Stimulated activated naive CD8-positive, alpha-beta T cell treated with anti-CD3 and anti-CD28 coated beads, Interleukin-15, Interleukin-2, amounts not matched to agents 100 ng/mL and 50 ng/mL, for 24 hours (primary cell): ENCODE data around the gene NRN1L.
"Not testable (repeated sequence)": the region's sequence is repeated elsewhere in the genome, so short reads cannot be mapped to it uniquely, and the experiment has no call there.

Source experiments
- H3K27ac Mint-ChIP-seq: one replicate; pipeline ENCODE4 v1.8.0; 2021; ENCODE audit warnings: mild to moderate bottlenecking, mixed read lengths
- H3K27me3 Mint-ChIP-seq: one replicate; pipeline ENCODE4 v1.8.0; 2021; ENCODE audit warnings: mixed read lengths
- H3K36me3 Mint-ChIP-seq: one replicate; pipeline ENCODE4 v1.8.0; 2021; ENCODE audit warnings: low read depth, mixed read lengths
- H3K4me1 Mint-ChIP-seq: one replicate; pipeline ENCODE4 v1.8.0; 2021; ENCODE audit warnings: low read depth, mixed read lengths
- H3K4me3 Mint-ChIP-seq: one replicate; pipeline ENCODE4 v1.8.0; 2021; ENCODE audit warnings: mild to moderate bottlenecking, mixed read lengths
- H3K9me3 Mint-ChIP-seq: one replicate; pipeline ENCODE4 v1.8.0; 2021; ENCODE audit warnings: mixed read lengths

The NRN1L gene

GRCh38 chr16:67853670-67854069 lies 31.0 kb upstream of the NRN1L start:
- H3K4me3 Mint-ChIP-seq: no peak overlapping the region
- H3K27ac Mint-ChIP-seq: no peak overlapping the region
- no peaks in the 10 kb centered on the region for H3K27me3 Mint-ChIP-seq
- peaks cover 32% of the 10 kb centered on the region for H3K4me1 Mint-ChIP-seq
- H3K9me3 Mint-ChIP-seq: no peaks in the 10 kb centered on the region
- peaks cover 17% of the 10 kb centered on the region for H3K36me3 Mint-ChIP-seq

- H3K4me3 Mint-ChIP-seq: no peak overlapping the region
- no peaks in the 10 kb centered on the region for H3K27me3 Mint-ChIP-seq
- H3K4me1 Mint-ChIP-seq: peaks cover 27% of the 10 kb centered on the region
- peaks cover 17% of the 10 kb centered on the region for H3K36me3 Mint-ChIP-seq
- H3K27ac Mint-ChIP-seq: no peak overlapping the region
- H3K9me3 Mint-ChIP-seq: no peaks in the 10 kb centered on the region
Observed at GRCh38 chr16:67855789-67856188, 28.9 kb upstream of the NRN1L start.

- Mint-ChIP-seq H3K27ac (peak overlapping the region; percentile 76), H3K27me3 (no peaks in the 10 kb centered on the region), H3K36me3 (peaks cover 21% of the 10 kb centered on the region), H3K9me3 (no peaks in the 10 kb centered on the region), H3K4me1 (peaks cover 27% of the 10 kb centered on the region), H3K4me3 (no peak overlapping the region)
Observed at GRCh38 chr16:67856927-67857546, 27.6 kb upstream of the NRN1L start.

- Mint-ChIP-seq H3K36me3 (peaks cover 21% of the 10 kb centered on the region), H3K4me1 (peaks cover 27% of the 10 kb centered on the region), H3K27ac (peak overlapping the region; percentile 72), H3K4me3 (no peak overlapping the region), H3K27me3 (no peaks in the 10 kb centered on the region), H3K9me3 (no peaks in the 10 kb centered on the region)
Observed at GRCh38 chr16:67857547-67858233, 27.0 kb upstream of the NRN1L start.

GRCh38 chr16:67858500-67858899 lies 26.2 kb upstream of the NRN1L start:
- Mint-ChIP-seq H3K27ac (peak overlapping the region; percentile 8), H3K36me3 (peaks cover 21% of the 10 kb centered on the region), H3K4me3 (no peak overlapping the region), H3K27me3 (no peaks in the 10 kb centered on the region), H3K4me1 (peaks cover 27% of the 10 kb centered on the region), H3K9me3 (no peaks in the 10 kb centered on the region)

- no peak overlapping the region for H3K4me3 Mint-ChIP-seq
- H3K27me3 Mint-ChIP-seq: no peaks in the 10 kb centered on the region
- peaks cover 28% of the 10 kb centered on the region for H3K36me3 Mint-ChIP-seq
- H3K4me1 Mint-ChIP-seq: peaks cover 12% of the 10 kb centered on the region
- no peaks in the 10 kb centered on the region for H3K9me3 Mint-ChIP-seq
- H3K27ac Mint-ChIP-seq: no peak overlapping the region
Observed at GRCh38 chr16:67860589-67861398, 23.9 kb upstream of the NRN1L start.

GRCh38 chr16:67861877-67862276 lies 22.8 kb upstream of the NRN1L start:
- H3K27ac Mint-ChIP-seq: no peak overlapping the region
- no peaks in the 10 kb centered on the region for H3K27me3 Mint-ChIP-seq
- H3K4me1 Mint-ChIP-seq: peaks cover 9% of the 10 kb centered on the region
- no peaks in the 10 kb centered on the region for H3K9me3 Mint-ChIP-seq
- peaks cover 36% of the 10 kb centered on the region for H3K36me3 Mint-ChIP-seq
- H3K4me3 Mint-ChIP-seq: no peak overlapping the region

GRCh38 chr16:67862623-67863583 lies 21.8 kb upstream of the NRN1L start:
- Mint-ChIP-seq H3K4me1 (peaks cover 1% of the 10 kb centered on the region), H3K27ac (no peak overlapping the region)

GRCh38 chr16:67864044-67864443 lies 20.6 kb upstream of the NRN1L start:
- H3K4me3 Mint-ChIP-seq, H3K27me3 Mint-ChIP-seq, H3K4me1 Mint-ChIP-seq, H3K9me3 Mint-ChIP-seq, H3K27ac Mint-ChIP-seq: not testable (repeated sequence)
- peaks cover 40% of the 10 kb centered on the region for H3K36me3 Mint-ChIP-seq

More at GRCh38 chr16:67862623-67863583, 21.8 kb upstream of the NRN1L start:
- H3K36me3 Mint-ChIP-seq: peaks cover 39% of the 10 kb centered on the region
- no peak overlapping the region for H3K4me3 Mint-ChIP-seq
- H3K9me3 Mint-ChIP-seq: no peaks in the 10 kb centered on the region
- H3K27me3 Mint-ChIP-seq: no peaks in the 10 kb centered on the region

- no peaks in the 10 kb centered on the region for H3K4me1 Mint-ChIP-seq
- H3K27ac Mint-ChIP-seq: no peak overlapping the region
- no peaks in the 10 kb centered on the region for H3K9me3 Mint-ChIP-seq
- peaks cover 40% of the 10 kb centered on the region for H3K36me3 Mint-ChIP-seq
- H3K27me3 Mint-ChIP-seq: no peaks in the 10 kb centered on the region
- H3K4me3 Mint-ChIP-seq: no peak overlapping the region
Observed at GRCh38 chr16:67864594-67864993, 20.1 kb upstream of the NRN1L start.

- no peaks in the 10 kb centered on the region for H3K9me3 Mint-ChIP-seq
- peaks cover 47% of the 10 kb centered on the region for H3K36me3 Mint-ChIP-seq
- H3K4me3 Mint-ChIP-seq: no peak overlapping the region
- no peaks in the 10 kb centered on the region for H3K4me1 Mint-ChIP-seq
- peak overlapping the region; percentile 31 for H3K27ac Mint-ChIP-seq
- no peaks in the 10 kb centered on the region for H3K27me3 Mint-ChIP-seq
Observed at GRCh38 chr16:67865318-67865717, 19.4 kb upstream of the NRN1L start.

- no peak overlapping the region for H3K4me3 Mint-ChIP-seq
- peak overlapping the region; percentile 40 for H3K27ac Mint-ChIP-seq
- peaks cover 4% of the 10 kb centered on the region for H3K4me1 Mint-ChIP-seq
- H3K36me3 Mint-ChIP-seq: peaks cover 49% of the 10 kb centered on the region
- no peaks in the 10 kb centered on the region for H3K9me3 Mint-ChIP-seq
- no peaks in the 10 kb centered on the region for H3K27me3 Mint-ChIP-seq
Observed at GRCh38 chr16:67868290-67868689, 16.4 kb upstream of the NRN1L start.

- H3K4me3 Mint-ChIP-seq: no peak overlapping the region
- H3K9me3 Mint-ChIP-seq: no peaks in the 10 kb centered on the region
- H3K27ac Mint-ChIP-seq: no peak overlapping the region
- H3K27me3 Mint-ChIP-seq: no peaks in the 10 kb centered on the region
- peaks cover 16% of the 10 kb centered on the region for H3K4me1 Mint-ChIP-seq
- H3K36me3 Mint-ChIP-seq: peaks cover 47% of the 10 kb centered on the region
Observed at GRCh38 chr16:67869653-67870052, 15.0 kb upstream of the NRN1L start.

- peaks cover 26% of the 10 kb centered on the region for H3K4me1 Mint-ChIP-seq
- no peak overlapping the region for H3K4me3 Mint-ChIP-seq
- no peak overlapping the region for H3K27ac Mint-ChIP-seq
- H3K9me3 Mint-ChIP-seq: no peaks in the 10 kb centered on the region
- no peaks in the 10 kb centered on the region for H3K27me3 Mint-ChIP-seq
- peaks cover 39% of the 10 kb centered on the region for H3K36me3 Mint-ChIP-seq
Observed at GRCh38 chr16:67871256-67871655, 13.4 kb upstream of the NRN1L start.
